IMR-90 (cell line): ENCODE measurements around the gene NATD1. TPM values are rescaled to one million over a fixed set of nuclear protein-coding genes. Genes with fewer than 3 reads are reported as not detected.

Experiments
- ATAC-seq: fragments of 200-7000 bp; cut with Tn5 transposase; 2 replicates; pipeline ENCODE4 v1.9.1; 2020; ENCODE audit warnings: low read depth, mild to moderate bottlenecking, moderate library complexity
- BruUV-seq: library from RNA; stranded (reverse); fragments of 400-500 nt; replicated peaks from 2 replicates; lab custom pipeline; 2021; lab: Mats Ljungman, UMichigan
- CTCF ChIA-PET: fragments of 300-600 bp; formaldehyde crosslinking; extraction: SDS; loops from one replicate; lab custom pipeline; 2021; ENCODE audit warnings: antibody characterized with exemption; lab: Yijun Ruan, JAX
- POLR2A ChIA-PET: fragments of 300-600 bp; sonication (Branson Sonifier 250); formaldehyde crosslinking; loops from one replicate; lab custom pipeline; 2022; ENCODE audit warnings: antibody characterized with exemption; ENCODE audit not compliant: unreplicated experiment; lab: Charles Lee
- DNase-seq: peaks from one replicate; pipeline ENCODE4 v3.0.0; 2013
- H2AFZ ChIP-seq: replicated peaks from 2 replicates; pipeline ENCODE3; 2013; ENCODE audit warnings: low read length, mild to moderate bottlenecking; ENCODE audit not compliant: poor library complexity
- H2AK5ac ChIP-seq: 2 replicates; pipeline ENCODE4 v1.6.1; 2013; ENCODE audit warnings: low read depth, low read length, inconsistent platforms
- H2AK9ac ChIP-seq: replicated peaks from 2 replicates; pipeline ENCODE3; 2013; ENCODE audit warnings: mild to moderate bottlenecking, low read depth, low read length, moderate library complexity; ENCODE audit not compliant: poor library complexity
- H2BK120ac ChIP-seq: 2 replicates; pipeline ENCODE4 v1.6.1; 2013; ENCODE audit warnings: low read depth, low read length, inconsistent platforms
- H2BK15ac ChIP-seq: 3 replicates; pipeline ENCODE4 v1.6.1; 2013; ENCODE audit warnings: low read depth, low read length, inconsistent platforms
- H2BK20ac ChIP-seq: 2 replicates; pipeline ENCODE4 v1.6.1; 2013; ENCODE audit warnings: low read depth, mild to moderate bottlenecking, inconsistent platforms, low read length, moderate library complexity
- H2BK5ac ChIP-seq: 2 replicates; pipeline ENCODE4 v1.6.1; 2013; ENCODE audit warnings: mild to moderate bottlenecking, low read depth, low read length, inconsistent platforms; ENCODE audit not compliant: poor library complexity, severe bottlenecking
- H3K14ac ChIP-seq: replicated peaks from 2 replicates; pipeline ENCODE4 v1.6.1; 2013; ENCODE audit warnings: low read depth, low read length, inconsistent platforms
- H3K18ac ChIP-seq: 2 replicates; pipeline ENCODE4 v1.6.1; 2013; ENCODE audit warnings: low read depth, low read length, control low read depth
- H3K23ac ChIP-seq: 2 replicates; pipeline ENCODE4 v1.6.1; 2013; ENCODE audit warnings: low read depth, low read length, inconsistent platforms
- H3K27ac ChIP-seq: 2 replicates; pipeline ENCODE4 v1.5.1; 2013; ENCODE audit warnings: mild to moderate bottlenecking, control low read depth, low read length; ENCODE audit not compliant: insufficient read depth
- H3K27me3 ChIP-seq: 2 replicates; pipeline ENCODE4 v1.6.1; 2013; ENCODE audit warnings: low read length; ENCODE audit not compliant: control insufficient read depth, insufficient read depth
- H3K36me3 ChIP-seq: 2 replicates; pipeline ENCODE4 v1.6.1; 2013; ENCODE audit warnings: low read length, mixed read lengths; ENCODE audit not compliant: control insufficient read depth, insufficient read depth
- H3K4ac ChIP-seq: 2 replicates; pipeline ENCODE4 v1.6.1; 2013; ENCODE audit warnings: low read depth, low read length, inconsistent platforms
- H3K4me1 ChIP-seq: 2 replicates; pipeline ENCODE4 v1.6.1; 2013; ENCODE audit warnings: low read length, mixed read lengths; ENCODE audit not compliant: control insufficient read depth, insufficient read depth
- H3K4me2 ChIP-seq: 2 replicates; pipeline ENCODE4 v1.6.1; 2013; ENCODE audit warnings: low read depth, mild to moderate bottlenecking, control low read depth, low read length, moderate library complexity
- H3K4me3 ChIP-seq: 2 replicates; pipeline ENCODE4 v1.5.1; 2013; ENCODE audit warnings: low read depth, mild to moderate bottlenecking, control low read depth, low read length, moderate library complexity; ENCODE audit not compliant: insufficient read depth
- H3K56ac ChIP-seq: 2 replicates; pipeline ENCODE4 v1.6.1; 2013; ENCODE audit warnings: low read length, inconsistent platforms; ENCODE audit not compliant: insufficient read depth; ENCODE audit errors: extremely low read depth
- H3K79me1 ChIP-seq, 2 experiments: 2 replicates each; pipeline ENCODE4 v1.6.1; 2013; ENCODE audit warnings: low read length in 2 of 2, inconsistent platforms in 1 of 2, low read depth in 1 of 2
- H3K9ac ChIP-seq: 2 replicates; pipeline ENCODE4 v1.6.1; 2013; ENCODE audit warnings: low read depth, low read length, control low read depth
- H3K9me1 ChIP-seq: 2 replicates; pipeline ENCODE4 v1.6.1; 2013; ENCODE audit warnings: low read length, inconsistent platforms; ENCODE audit not compliant: insufficient read depth
- H3K9me3 ChIP-seq: 2 replicates; pipeline ENCODE4 v1.6.1; 2013; ENCODE audit warnings: low read length; ENCODE audit not compliant: control insufficient read depth, insufficient read depth
- H4K20me1 ChIP-seq: 2 replicates; pipeline ENCODE4 v1.6.1; 2013; ENCODE audit warnings: low read length, inconsistent platforms; ENCODE audit not compliant: insufficient read depth
- H4K5ac ChIP-seq: 2 replicates; pipeline ENCODE4 v1.6.1; 2013; ENCODE audit warnings: mild to moderate bottlenecking, low read depth, low read length, control low read depth
- H4K8ac ChIP-seq, 2 experiments: 2 replicates each; pipeline ENCODE4 v1.6.1; 2013; ENCODE audit warnings: low read depth in 2 of 2, low read length in 2 of 2, control low read depth in 1 of 2, inconsistent platforms in 1 of 2
- H4K91ac ChIP-seq: 2 replicates; pipeline ENCODE4 v1.6.1; 2013; ENCODE audit warnings: low read depth, low read length, inconsistent platforms; ENCODE audit not compliant: insufficient read depth
- BHLHE40 ChIP-seq: fragments of 150-350 bp; IDR thresholded peaks from 2 replicates; pipeline ENCODE4 v1.6.1; 2016; ENCODE audit warnings: mild to moderate bottlenecking, low read depth, low read length
- CEBPB ChIP-seq: IDR thresholded peaks from 2 replicates; pipeline ENCODE4 v1.6.1; 2012; ENCODE audit warnings: low read depth, low read length, improper control_type of control experiment
- CHD1 ChIP-seq: IDR thresholded peaks from 2 replicates; pipeline ENCODE4 v1.6.1; 2012; ENCODE audit warnings: low read depth, low read length, improper control_type of control experiment
- CTCF ChIP-seq: conservative IDR thresholded peaks from 2 replicates; pipeline ENCODE4 v1.5.1; 2012; ENCODE audit warnings: mild to moderate bottlenecking, low read depth, low read length, improper control_type of control experiment
- ELK1 ChIP-seq: fragments of 150-350 bp; IDR thresholded peaks from 2 replicates; pipeline ENCODE4 v1.6.1; 2016; ENCODE audit warnings: low read depth, mild to moderate bottlenecking, low read length, moderate library complexity, borderline replicate concordance
- FOS ChIP-seq: fragments of 150-350 bp; IDR thresholded peaks from 2 replicates; pipeline ENCODE4 v1.6.1; 2016; ENCODE audit warnings: low read depth, low read length
- MAFK ChIP-seq: IDR thresholded peaks from 2 replicates; pipeline ENCODE4 v1.6.1; 2012; ENCODE audit warnings: low read depth, low read length, improper control_type of control experiment
- MXI1 ChIP-seq: IDR thresholded peaks from 2 replicates; pipeline ENCODE4 v1.6.1; 2012; ENCODE audit warnings: low read depth, mild to moderate bottlenecking, low read length, moderate library complexity, borderline replicate concordance
- NFE2L2 ChIP-seq: fragments of 150-350 bp; IDR thresholded peaks from 2 replicates; pipeline ENCODE4 v1.6.1; 2016; ENCODE audit warnings: low read depth, mild to moderate bottlenecking, low read length
- POLR2A ChIP-seq: IDR thresholded peaks from 2 replicates; pipeline ENCODE4 v1.6.1; 2012; ENCODE audit warnings: mild to moderate bottlenecking, low read depth, low read length
- RAD21 ChIP-seq: IDR thresholded peaks from 2 replicates; pipeline ENCODE4 v1.6.1; 2012; ENCODE audit warnings: low read length, improper control_type of control experiment
- RCOR1 ChIP-seq: IDR thresholded peaks from 2 replicates; pipeline ENCODE4 v1.6.1; 2012; ENCODE audit warnings: mild to moderate bottlenecking, low read length, improper control_type of control experiment; ENCODE audit not compliant: insufficient replicate concordance
- RFX5 ChIP-seq: IDR thresholded peaks from 2 replicates; pipeline ENCODE4 v1.8.0; 2012; ENCODE audit warnings: low read depth, mild to moderate bottlenecking, low read length, moderate library complexity
- SMC3 ChIP-seq: fragments of 150-350 bp; IDR thresholded peaks from 2 replicates; pipeline ENCODE4 v1.6.1; 2016; ENCODE audit warnings: low read depth, mild to moderate bottlenecking, antibody characterized with exemption, low read length, moderate library complexity
- USF2 ChIP-seq: fragments of 150-350 bp; IDR thresholded peaks from 2 replicates; pipeline ENCODE4 v1.6.1; 2017; ENCODE audit warnings: mild to moderate bottlenecking, antibody characterized with exemption, low read length, low read depth
- WGBS, 2 experiments: methylation state at CpG; one replicate each; pipeline versions ENCODE4 v1.1.5 to v1.1.7; 2013; ENCODE audit warnings: missing lambda C conversion rate in 2 of 2; ENCODE audit not compliant: insufficient read length in 1 of 2; ENCODE audit errors: extremely low coverage in 2 of 2; 5-methylcytosine and 5-hydroxymethylcytosine counted together
- dilution Hi-C: fragments of 300-500 bp; cut with HindIII; formaldehyde crosslinking; loops from one replicate; pipeline ENCODE4 v1.14.3; 2018; ENCODE audit warnings: low sequenced_read_pairs; ENCODE audit not compliant: unreplicated experiment
- in situ Hi-C: fragments of 300-500 bp; cut with MboI; formaldehyde crosslinking; loops from 3 replicates; pipeline ENCODE4 v1.14.3; 2019; ENCODE audit warnings: low sequenced_read_pairs, inconsistent platforms, mixed read lengths
- intact Hi-C: fragments of 100-400 bp; cut with micrococcal nuclease; formaldehyde crosslinking; loops from 2 replicates; pipeline ENCODE4 v1.10.0; 2022
- polyA plus RNA-seq, 3 experiments: library from polyadenylated mRNA; depleted of rRNA; stranded (reverse); fragments of >200 nt; gene quantifications; 2 replicates each; pipeline ENCODE4 v1.2.3, GENCODE V29; 2012; ENCODE audit warnings: low replicate concordance in 1 of 3
- total RNA-seq: library from RNA; depleted of rRNA; stranded (reverse); fragments of >200 nt; gene quantifications from 2 replicates; pipeline ENCODE4 v1.2.3, GENCODE V29; 2012

Gene NATD1
- total and polyA plus RNA-seq, 2 of the 4 experiments (the other 2 are of a cell fraction) = 0.90 to 4.3 TPM

GRCh38 chr17:21278450-21279197 is 25.4 kb upstream of the NATD1 start:
- no TSS peak for BruUV-seq
- no peak overlapping the region for H3K9ac ChIP-seq
- peak overlapping the region; percentile 63; the same call in 1 of the 2 replicates for H2AK5ac ChIP-seq
- peaks cover 25% of the 10 kb centered on the region for H3K4me1 ChIP-seq
- POLR2A ChIA-PET = no interaction called here
- WGBS, 2 experiments = no CpG with 5 or more reads among the region's 8 CpGs
- no peak overlapping the region for H3K4me2 ChIP-seq
- no peaks in the 10 kb centered on the region for H3K27me3 ChIP-seq
- H2BK5ac ChIP-seq = no peak overlapping the region
- DNase-seq (no peak), ATAC-seq (no peak)
- no peak for TF ChIP-seq CTCF
- no peak for TF ChIP-seq SMC3
- TF ChIP-seq ELK1 = no peak
- TF ChIP-seq MAFK = no peak
- no peak for TF ChIP-seq POLR2A
- no peak for TF ChIP-seq RAD21
- TF ChIP-seq BHLHE40 = no peak
- no peak for TF ChIP-seq NFE2L2
- TF ChIP-seq RFX5 = no peak
- TF ChIP-seq FOS = no peak
- no peak for TF ChIP-seq USF2
- TF ChIP-seq RCOR1 = no peak
- no peak for TF ChIP-seq CEBPB
- TF ChIP-seq CHD1 = no peak
- no peak for TF ChIP-seq MXI1
- no peak overlapping the region for H3K23ac ChIP-seq
- H3K9me1 ChIP-seq = peaks cover 18% of the 10 kb centered on the region
- intact Hi-C loops (no loop called here), in situ Hi-C loops (no loop called here), dilution Hi-C loops (no loop called here)
- H4K8ac ChIP-seq = no peak overlapping the region
- 0 out of 3 replicates have a peak overlapping the region, but pooled peaks have one; percentile 5 for H2BK15ac ChIP-seq
- H3K4me3 ChIP-seq = no peak overlapping the region
- no peak overlapping the region for H3K56ac ChIP-seq
- no peak overlapping the region for H3K27ac ChIP-seq
- no peak overlapping the region for H2AK9ac ChIP-seq
- H3K9me3 ChIP-seq = no peaks in the 10 kb centered on the region
- no peak overlapping the region for H4K91ac ChIP-seq
- H3K14ac ChIP-seq = no peak overlapping the region
- H3K18ac ChIP-seq = no peak overlapping the region
- CTCF ChIA-PET = interaction anchor here (1.1 kb wide), 1 partner anchor 159 kb away, joined by 3 read pairs; no protein-coding TSS in a partner anchor
- no peak overlapping the region for H4K5ac ChIP-seq
- H4K20me1 ChIP-seq = no peaks in the 10 kb centered on the region
- H2AFZ ChIP-seq = peak overlapping the region; percentile 34
- H3K36me3 ChIP-seq = no peaks in the 10 kb centered on the region
- peaks cover 6 to 30% of the 10 kb centered on the region in 2 experiments; a peak in 3 of 4 replicates for H3K79me1 ChIP-seq
- H2BK120ac ChIP-seq = no peak overlapping the region
- H3K4ac ChIP-seq = peak overlapping the region; percentile 8; the same call in 1 of the 2 replicates
- no peak overlapping the region for H2BK20ac ChIP-seq
